IPS DF 19.7 (cell line): ENCODE data around the gene MR1.
A peak's percentile ranks its signal among the peaks of the same experiment; 100 is the strongest.

Experiments
- DNase-seq: peaks from one replicate; pipeline ENCODE4 v3.0.0-alpha.2; 2013; ENCODE audit warnings: low read depth, low spot score

MR1 gene

GRCh38 chr1:181062836-181063428 lies 29.1 kb downstream of the MR1 start:
- no peak for DNase-seq

GRCh38 chr1:181064011-181064623 lies 30.3 kb downstream of the MR1 start:
- no peak for DNase-seq

GRCh38 chr1:181064702-181065101 lies 30.9 kb downstream of the MR1 start:
- no peak for DNase-seq

- no peak for DNase-seq
Measured at GRCh38 chr1:181073638-181074037, 39.9 kb downstream of the MR1 start.

- DNase-seq: no peak
Measured at GRCh38 chr1:181075766-181076350, 42.1 kb downstream of the MR1 start.

- no peak for DNase-seq
Measured at GRCh38 chr1:181076852-181077251, 43.1 kb downstream of the MR1 start.

- no peak for DNase-seq
Measured at GRCh38 chr1:181077576-181078242, 43.9 kb downstream of the MR1 start.

- DNase-seq: no peak
Measured at GRCh38 chr1:181079382-181079781, 45.6 kb downstream of the MR1 start.

- no peak for DNase-seq
Measured at GRCh38 chr1:181079920-181080319, 46.1 kb downstream of the MR1 start.

GRCh38 chr1:181080556-181080955 lies 46.8 kb downstream of the MR1 start:
- DNase-seq: no peak

GRCh38 chr1:181081395-181081794 lies 47.6 kb downstream of the MR1 start:
- no peak for DNase-seq

GRCh38 chr1:181083842-181084605 lies 50.2 kb downstream of the MR1 start:
- DNase-seq: no peak

GRCh38 chr1:181084606-181084969 lies 50.8 kb downstream of the MR1 start:
- DNase-seq: no peak

GRCh38 chr1:181086091-181086490 lies 52.3 kb downstream of the MR1 start:
- DNase-seq: no peak

- no peak for DNase-seq
Measured at GRCh38 chr1:181086926-181087325, 53.1 kb downstream of the MR1 start.

GRCh38 chr1:181087400-181087901 lies 53.7 kb downstream of the MR1 start:
- DNase-seq: no peak

GRCh38 chr1:181088079-181089016 lies 54.6 kb downstream of the MR1 start, which contains the start of gene IER5:
IER5 (plus strand) TSS chr1:181088700; CDS start chr1:181088903, 203 bp downstream.
- DNase-seq: peak; percentile 75

- no peak for DNase-seq
Measured at GRCh38 chr1:181089017-181089675, 55.4 kb downstream of the MR1 start.

GRCh38 chr1:181089676-181090544 lies 56.1 kb downstream of the MR1 start:
- no peak for DNase-seq
